MM.1S (cell line): ENCODE data around the gene GTPBP4.

ENCODE experiments used
- EZH2 ChIP-seq: fragments of 300-600 bp; sonication (generic); optimal IDR thresholded peaks from 2 replicates; pipeline ENCODE3; 2017; ENCODE audit warnings: low read depth, mild to moderate bottlenecking, antibody characterized with exemption, low read length, mixed read lengths
- TF ChIP-seq, protein P1 (sequence below): fragments of 300-600 bp; sonication (generic); IDR thresholded peaks from 2 replicates; pipeline ENCODE4 v1.5.1; 2016; ENCODE audit warnings: antibody characterized with exemption, low read length, mixed read lengths

DNA sequence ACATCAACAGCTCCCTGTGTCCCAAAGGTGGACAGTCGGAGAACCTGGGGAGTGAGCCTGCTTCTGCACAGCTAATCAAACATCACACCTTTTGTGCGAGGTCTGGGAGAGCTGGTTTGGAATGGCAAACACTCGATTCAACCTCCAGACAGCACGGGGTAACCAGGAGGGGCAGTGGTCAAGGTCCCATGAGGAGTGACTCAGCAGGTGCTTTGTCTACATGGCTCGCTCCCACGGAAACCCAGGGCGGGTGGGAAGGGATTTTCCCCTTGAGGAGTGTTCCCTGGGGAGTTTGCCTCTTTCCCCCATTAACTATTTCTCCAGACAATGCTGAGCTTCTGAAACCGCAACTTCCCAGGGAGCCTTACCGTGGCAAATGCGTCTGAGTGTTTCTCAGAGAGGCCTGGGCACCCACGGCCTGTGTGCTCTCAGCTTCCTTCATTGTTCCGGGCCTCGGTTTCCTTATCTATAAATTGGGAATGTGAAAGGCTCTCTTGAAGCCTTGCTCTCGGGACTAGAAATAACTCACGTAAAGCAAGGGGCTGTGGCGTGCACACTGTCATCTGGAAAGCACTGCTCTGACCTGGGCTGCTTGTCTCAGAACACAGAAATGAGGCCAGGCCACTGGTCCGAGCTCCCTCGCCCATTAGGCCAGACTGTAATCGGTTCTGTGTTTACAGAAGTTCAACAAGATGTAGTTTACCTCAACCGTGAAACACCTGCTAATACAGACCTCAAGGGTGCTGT is 14.0 kb upstream of the GTPBP4 start:
- TF ChIP-seq, protein P1, sequence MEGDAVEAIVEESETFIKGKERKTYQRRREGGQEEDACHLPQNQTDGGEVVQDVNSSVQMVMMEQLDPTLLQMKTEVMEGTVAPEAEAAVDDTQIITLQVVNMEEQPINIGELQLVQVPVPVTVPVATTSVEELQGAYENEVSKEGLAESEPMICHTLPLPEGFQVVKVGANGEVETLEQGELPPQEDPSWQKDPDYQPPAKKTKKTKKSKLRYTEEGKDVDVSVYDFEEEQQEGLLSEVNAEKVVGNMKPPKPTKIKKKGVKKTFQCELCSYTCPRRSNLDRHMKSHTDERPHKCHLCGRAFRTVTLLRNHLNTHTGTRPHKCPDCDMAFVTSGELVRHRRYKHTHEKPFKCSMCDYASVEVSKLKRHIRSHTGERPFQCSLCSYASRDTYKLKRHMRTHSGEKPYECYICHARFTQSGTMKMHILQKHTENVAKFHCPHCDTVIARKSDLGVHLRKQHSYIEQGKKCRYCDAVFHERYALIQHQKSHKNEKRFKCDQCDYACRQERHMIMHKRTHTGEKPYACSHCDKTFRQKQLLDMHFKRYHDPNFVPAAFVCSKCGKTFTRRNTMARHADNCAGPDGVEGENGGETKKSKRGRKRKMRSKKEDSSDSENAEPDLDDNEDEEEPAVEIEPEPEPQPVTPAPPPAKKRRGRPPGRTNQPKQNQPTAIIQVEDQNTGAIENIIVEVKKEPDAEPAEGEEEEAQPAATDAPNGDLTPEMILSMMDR: no peak
- TF ChIP-seq EZH2: no peak
